ENCODE results near the gene AMPD2.

The AMPD2 gene

GRCh38 chr1:109619576-109620400, at the start of gene AMPD2, which contains the start of gene GNAT2:
Gene AMPD2, plus strand, starts transcription at chr1:109619837. Its CDS starts 1,339 bp downstream, at chr1:109621176.
Gene GNAT2, minus strand, starts transcription at chr1:109619616. Its CDS starts 6,746 bp downstream, at chr1:109612870.
- H3K27ac ChIP-seq (ENCODE audit: low read length): peak within 1 kb of the TSS; percentile 93
- peak within 1 kb of the TSS; percentile 82 to 92 for H3K4me3 ChIP-seq (ENCODE audit: low read depth in 1 of 2, low read length in 2 of 2)
- H3K4me1 ChIP-seq (ENCODE audit: control insufficient read depth in 1 of 2, insufficient read depth in 2 of 2, low read length in 2 of 2): peaks cover 14 to 49% of the 10 kb centered on the region in 2 donors
- no peaks in the 10 kb centered on the region for H3K9me3 ChIP-seq (ENCODE audit: control insufficient read depth in 1 of 2, low read length in 2 of 2)
- H3K36me3 ChIP-seq (ENCODE audit: control insufficient read depth in 1 of 2, insufficient read depth in 2 of 2, low read length in 2 of 2): peaks cover 0 to 7% of the 10 kb centered on the region in 2 donors
- H3K27me3 ChIP-seq (ENCODE audit: low read depth, low read length): no peaks in the 10 kb centered on the region

- no peaks in the 10 kb centered on the region for H3K27me3 ChIP-seq (ENCODE audit: low read depth, low read length)
- H3K9me3 ChIP-seq (ENCODE audit: control insufficient read depth in 1 of 2, low read length in 2 of 2): no peaks in the 10 kb centered on the region
- H3K27ac ChIP-seq (ENCODE audit: low read length): no peak overlapping the region
- no peak overlapping the region for H3K4me3 ChIP-seq (ENCODE audit: low read depth in 1 of 2, low read length in 2 of 2)
- peaks cover 11 to 25% of the 10 kb centered on the region in 2 donors for H3K4me1 ChIP-seq (ENCODE audit: control insufficient read depth in 1 of 2, insufficient read depth in 2 of 2, low read length in 2 of 2)
- peaks cover 0 to 5% of the 10 kb centered on the region in 2 donors for H3K36me3 ChIP-seq (ENCODE audit: control insufficient read depth in 1 of 2, insufficient read depth in 2 of 2, low read length in 2 of 2)
These were observed 49.2 kb upstream of the AMPD2 start for GRCh38 chr1:109570414-109570813.

GRCh38 chr1:109573785-109574184, 45.9 kb upstream of the AMPD2 start:
- H3K9me3 ChIP-seq (ENCODE audit: control insufficient read depth in 1 of 2, low read length in 2 of 2): no peaks in the 10 kb centered on the region
- H3K27me3 ChIP-seq (ENCODE audit: low read depth, low read length): no peaks in the 10 kb centered on the region
- H3K36me3 ChIP-seq (ENCODE audit: control insufficient read depth in 1 of 2, insufficient read depth in 2 of 2, low read length in 2 of 2): peaks cover 0 to 5% of the 10 kb centered on the region in 2 donors
- peaks cover 15 to 24% of the 10 kb centered on the region in 2 donors for H3K4me1 ChIP-seq (ENCODE audit: control insufficient read depth in 1 of 2, insufficient read depth in 2 of 2, low read length in 2 of 2)
- H3K27ac ChIP-seq (ENCODE audit: low read length): no peak overlapping the region
- no peak overlapping the region for H3K4me3 ChIP-seq (ENCODE audit: low read depth in 1 of 2, low read length in 2 of 2)

- peaks cover 22 to 27% of the 10 kb centered on the region in 2 donors for H3K36me3 ChIP-seq (ENCODE audit: control insufficient read depth in 1 of 2, insufficient read depth in 2 of 2, low read length in 2 of 2)
- H3K4me1 ChIP-seq (ENCODE audit: control insufficient read depth in 1 of 2, insufficient read depth in 2 of 2, low read length in 2 of 2): peaks cover 7 to 18% of the 10 kb centered on the region in 2 donors
These were observed 40.6 kb upstream of the AMPD2 start for GRCh38 chr1:109578947-109579443.

GRCh38 chr1:109579491-109579890, 40.1 kb upstream of the AMPD2 start:
- Histone ChIP-seq H3K27me3 (ENCODE audit: low read depth, low read length) (no peaks in the 10 kb centered on the region), H3K27ac (ENCODE audit: low read length) (peak overlapping the region; percentile 67), H3K36me3 (ENCODE audit: control insufficient read depth in 1 of 2, insufficient read depth in 2 of 2, low read length in 2 of 2) (peaks cover 27 to 32% of the 10 kb centered on the region in 2 donors), H3K4me3 (ENCODE audit: low read depth in 1 of 2, low read length in 2 of 2) (no peak overlapping the region), H3K9me3 (ENCODE audit: control insufficient read depth in 1 of 2, low read length in 2 of 2) (no peaks in the 10 kb centered on the region), H3K4me1 (ENCODE audit: control insufficient read depth in 1 of 2, insufficient read depth in 2 of 2, low read length in 2 of 2) (peaks cover 7 to 13% of the 10 kb centered on the region in 2 donors)

More at GRCh38 chr1:109578947-109579443, 40.6 kb upstream of the AMPD2 start:
- peak overlapping the region; percentile 67 for H3K27ac ChIP-seq (ENCODE audit: low read length)
- no peak overlapping the region for H3K4me3 ChIP-seq (ENCODE audit: low read depth in 1 of 2, low read length in 2 of 2)
- no peaks in the 10 kb centered on the region for H3K9me3 ChIP-seq (ENCODE audit: control insufficient read depth in 1 of 2, low read length in 2 of 2)
- no peaks in the 10 kb centered on the region for H3K27me3 ChIP-seq (ENCODE audit: low read depth, low read length)

GRCh38 chr1:109582021-109582420, 37.6 kb upstream of the AMPD2 start:
- peaks cover 38 to 50% of the 10 kb centered on the region in 2 donors for H3K36me3 ChIP-seq (ENCODE audit: control insufficient read depth in 1 of 2, insufficient read depth in 2 of 2, low read length in 2 of 2)
- H3K4me3 ChIP-seq (ENCODE audit: low read depth in 1 of 2, low read length in 2 of 2): no peak overlapping the region
- H3K27ac ChIP-seq (ENCODE audit: low read length): no peak overlapping the region
- H3K4me1 ChIP-seq (ENCODE audit: control insufficient read depth in 1 of 2, insufficient read depth in 2 of 2, low read length in 2 of 2): peaks cover 7 to 13% of the 10 kb centered on the region in 2 donors
- no peaks in the 10 kb centered on the region for H3K9me3 ChIP-seq (ENCODE audit: control insufficient read depth in 1 of 2, low read length in 2 of 2)
- H3K27me3 ChIP-seq (ENCODE audit: low read depth, low read length): no peaks in the 10 kb centered on the region

GRCh38 chr1:109584766-109585165, 34.9 kb upstream of the AMPD2 start:
- Histone ChIP-seq H3K27ac (ENCODE audit: low read length) (no peak overlapping the region), H3K4me3 (ENCODE audit: low read depth in 1 of 2, low read length in 2 of 2) (no peak overlapping the region), H3K9me3 (ENCODE audit: control insufficient read depth in 1 of 2, low read length in 2 of 2) (no peaks in the 10 kb centered on the region), H3K27me3 (ENCODE audit: low read depth, low read length) (no peaks in the 10 kb centered on the region), H3K36me3 (ENCODE audit: control insufficient read depth in 1 of 2, insufficient read depth in 2 of 2, low read length in 2 of 2) (peaks cover 49 to 63% of the 10 kb centered on the region in 2 donors), H3K4me1 (ENCODE audit: control insufficient read depth in 1 of 2, insufficient read depth in 2 of 2, low read length in 2 of 2) (no peaks in the 10 kb centered on the region)

- peaks cover 44 to 64% of the 10 kb centered on the region in 2 donors for H3K36me3 ChIP-seq (ENCODE audit: control insufficient read depth in 1 of 2, insufficient read depth in 2 of 2, low read length in 2 of 2)
- H3K4me1 ChIP-seq (ENCODE audit: control insufficient read depth in 1 of 2, insufficient read depth in 2 of 2, low read length in 2 of 2): no peaks in the 10 kb centered on the region
- H3K27ac ChIP-seq (ENCODE audit: low read length): no peak overlapping the region
- no peak overlapping the region for H3K4me3 ChIP-seq (ENCODE audit: low read depth in 1 of 2, low read length in 2 of 2)
- H3K27me3 ChIP-seq (ENCODE audit: low read depth, low read length): no peaks in the 10 kb centered on the region
- no peaks in the 10 kb centered on the region for H3K9me3 ChIP-seq (ENCODE audit: control insufficient read depth in 1 of 2, low read length in 2 of 2)
These were observed 33.6 kb upstream of the AMPD2 start for GRCh38 chr1:109586055-109586454.

GRCh38 chr1:109589177-109589576, 30.5 kb upstream of the AMPD2 start:
- Histone ChIP-seq H3K36me3 (ENCODE audit: control insufficient read depth in 1 of 2, insufficient read depth in 2 of 2, low read length in 2 of 2) (peaks cover 60 to 69% of the 10 kb centered on the region in 2 donors), H3K4me1 (ENCODE audit: control insufficient read depth in 1 of 2, insufficient read depth in 2 of 2, low read length in 2 of 2) (no peaks in the 10 kb centered on the region), H3K9me3 (ENCODE audit: control insufficient read depth in 1 of 2, low read length in 2 of 2) (no peaks in the 10 kb centered on the region), H3K27me3 (ENCODE audit: low read depth, low read length) (no peaks in the 10 kb centered on the region), H3K4me3 (ENCODE audit: low read depth in 1 of 2, low read length in 2 of 2) (no peak overlapping the region), H3K27ac (ENCODE audit: low read length) (no peak overlapping the region)

GRCh38 chr1:109589679-109590078, 30.0 kb upstream of the AMPD2 start:
- Histone ChIP-seq H3K36me3 (ENCODE audit: control insufficient read depth in 1 of 2, insufficient read depth in 2 of 2, low read length in 2 of 2) (peaks cover 57 to 66% of the 10 kb centered on the region in 2 donors), H3K4me1 (ENCODE audit: control insufficient read depth in 1 of 2, insufficient read depth in 2 of 2, low read length in 2 of 2) (no peaks in the 10 kb centered on the region), H3K27me3 (ENCODE audit: low read depth, low read length) (no peaks in the 10 kb centered on the region), H3K27ac (ENCODE audit: low read length) (no peak overlapping the region), H3K4me3 (ENCODE audit: low read depth in 1 of 2, low read length in 2 of 2) (no peak overlapping the region), H3K9me3 (ENCODE audit: control insufficient read depth in 1 of 2, low read length in 2 of 2) (no peaks in the 10 kb centered on the region)

GRCh38 chr1:109592916-109593315, 26.7 kb upstream of the AMPD2 start:
- no peaks in the 10 kb centered on the region for H3K4me1 ChIP-seq (ENCODE audit: control insufficient read depth in 1 of 2, insufficient read depth in 2 of 2, low read length in 2 of 2)
- no peaks in the 10 kb centered on the region for H3K27me3 ChIP-seq (ENCODE audit: low read depth, low read length)
- H3K4me3 ChIP-seq (ENCODE audit: low read depth in 1 of 2, low read length in 2 of 2): no peak overlapping the region
- peaks cover 41 to 51% of the 10 kb centered on the region in 2 donors for H3K36me3 ChIP-seq (ENCODE audit: control insufficient read depth in 1 of 2, insufficient read depth in 2 of 2, low read length in 2 of 2)
- no peak overlapping the region for H3K27ac ChIP-seq (ENCODE audit: low read length)
- H3K9me3 ChIP-seq (ENCODE audit: control insufficient read depth in 1 of 2, low read length in 2 of 2): no peaks in the 10 kb centered on the region

All from muscle layer of duodenum (tissue), 2 donors.